Measurements from ENCODE around the gene WSCD1.

Gene WSCD1

DNA sequence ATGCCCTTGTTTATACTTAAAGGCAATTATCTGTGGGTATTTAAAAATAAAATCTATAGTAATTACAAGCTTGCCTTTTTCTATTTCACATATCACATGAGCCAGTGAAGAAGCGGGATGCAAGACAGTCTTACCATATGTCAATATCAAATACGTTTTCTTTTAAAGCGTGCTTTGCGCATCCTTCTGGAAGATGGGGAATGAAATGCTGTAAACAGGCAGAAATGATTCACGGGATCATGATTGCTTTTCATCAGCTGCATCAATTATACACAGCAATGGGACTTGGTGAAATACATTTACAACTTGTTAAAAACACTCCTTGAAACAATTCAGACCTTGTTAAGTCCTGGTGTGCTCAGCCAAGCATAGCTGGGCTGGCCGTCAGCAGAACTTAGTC is 72.5 kb downstream of the WSCD1 start:
- DNase-seq (ENCODE audit: low read depth, low spot score): no peak

DNA sequence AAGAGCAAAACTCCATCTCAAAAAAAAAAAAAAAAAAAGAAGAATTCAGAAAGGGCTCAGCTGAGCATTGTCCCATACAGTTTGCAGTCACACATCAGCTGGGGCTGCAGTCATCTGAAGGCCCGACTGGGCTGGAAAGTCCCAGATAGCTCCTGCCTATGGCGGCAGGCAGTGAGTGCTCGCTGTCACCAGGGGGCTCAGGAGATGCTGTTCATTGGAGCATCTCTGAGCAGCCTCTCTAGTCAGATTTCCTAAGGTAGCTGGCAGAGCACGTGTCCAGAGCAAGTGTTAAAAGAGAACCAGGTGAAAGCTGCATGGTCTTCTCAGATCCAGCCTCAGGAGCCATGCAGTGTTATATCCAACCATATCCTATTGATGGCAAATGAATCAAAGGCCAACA is 75.8 kb downstream of the WSCD1 start:
- no peak for DNase-seq (ENCODE audit: low read depth, low spot score)
- no peak overlapping the region for H3K27ac ChIP-seq

More for the DNA sequence above, 72.5 kb downstream of the WSCD1 start:
- H3K27ac ChIP-seq: no peak overlapping the region

GRCh38 chr17:6147042-6147441 is 76.9 kb downstream of the WSCD1 start:
- H3K27ac ChIP-seq: no peak overlapping the region
- no peak for DNase-seq (ENCODE audit: low read depth, low spot score)

DNA sequence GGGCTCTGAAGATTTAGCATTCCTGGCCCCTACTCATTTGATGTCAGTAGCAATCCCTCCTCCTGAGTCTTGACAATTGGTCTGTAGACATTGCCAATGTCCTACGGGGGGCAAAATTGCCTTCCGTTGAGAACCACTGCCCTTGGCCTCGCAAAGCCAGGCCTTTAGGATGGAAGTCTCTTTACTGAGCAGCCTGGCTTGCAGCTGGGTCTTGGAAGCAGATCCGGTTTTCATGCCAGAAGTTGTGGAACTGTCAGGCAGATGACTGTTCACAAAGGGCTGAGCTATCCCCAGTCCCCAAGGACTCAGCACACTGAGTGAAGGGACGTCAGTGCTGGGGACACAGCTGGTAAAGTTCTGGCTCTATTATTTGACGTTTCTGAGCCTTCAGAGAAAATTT is 83.2 kb downstream of the WSCD1 start:
- H3K27ac ChIP-seq: no peak overlapping the region
- DNase-seq (ENCODE audit: low read depth, low spot score): no peak

DNA sequence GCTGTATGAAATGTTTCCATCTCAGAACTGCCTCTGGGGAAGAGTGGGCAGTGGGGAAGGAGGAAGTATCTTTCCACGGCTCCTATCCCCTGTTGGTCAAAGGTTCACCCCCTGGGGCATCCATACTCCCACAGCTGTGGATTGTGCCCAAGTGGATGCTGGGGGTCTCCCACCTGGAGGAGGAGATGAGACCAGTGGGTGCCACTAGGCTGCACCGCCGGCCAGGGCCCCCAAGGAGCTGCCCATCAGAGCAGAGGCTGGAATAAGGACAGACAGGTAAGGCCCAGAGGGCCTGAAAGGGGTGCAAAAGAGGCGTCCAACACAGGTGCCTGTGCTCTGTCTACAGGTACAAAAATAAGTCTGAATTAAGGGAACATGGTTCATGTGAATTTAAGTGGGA is 87.5 kb downstream of the WSCD1 start:
- DNase-seq (ENCODE audit: low read depth, low spot score): no peak
- H3K27ac ChIP-seq: no peak overlapping the region

DNA sequence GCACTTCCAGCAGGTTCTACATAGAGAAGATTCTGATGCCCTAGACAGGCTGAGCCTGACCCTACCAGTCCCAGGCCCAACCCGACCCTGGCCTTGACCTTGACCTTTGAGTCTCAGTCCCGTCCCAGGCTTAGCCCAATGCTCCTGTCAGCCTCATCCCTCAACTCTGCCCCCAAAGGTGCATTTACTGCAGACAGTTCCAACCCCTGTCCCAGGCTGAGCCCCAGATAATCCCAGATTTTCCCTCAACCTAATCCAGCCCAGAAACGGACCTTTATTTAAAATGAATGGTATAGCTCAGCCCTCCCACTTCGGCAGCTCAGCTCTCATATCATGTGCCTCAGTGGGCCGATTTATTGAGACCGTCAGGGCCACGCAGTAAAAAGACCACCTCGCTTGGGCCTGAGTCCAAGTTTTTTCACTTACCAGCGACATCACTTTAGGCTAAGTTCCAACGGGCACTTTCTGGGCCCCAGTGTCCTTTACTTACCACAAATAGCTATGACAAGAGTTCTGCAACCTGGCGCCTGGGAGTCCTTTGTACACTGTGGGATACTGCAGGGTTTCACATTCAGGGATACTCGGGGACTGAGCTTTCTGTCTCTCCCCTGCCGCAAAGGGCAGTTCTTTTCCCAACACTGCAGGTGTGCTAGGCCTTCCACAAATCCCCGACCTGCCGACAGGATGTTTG is 89.5 kb downstream of the WSCD1 start:
- no peak overlapping the region for H3K27ac ChIP-seq
- no peak for DNase-seq (ENCODE audit: low read depth, low spot score)

- H3K27ac ChIP-seq: no peak overlapping the region
- no peak for DNase-seq (ENCODE audit: low read depth, low spot score)
Measured at GRCh38 chr17:6160232-6160555, 90.0 kb downstream of the WSCD1 start.

DNA sequence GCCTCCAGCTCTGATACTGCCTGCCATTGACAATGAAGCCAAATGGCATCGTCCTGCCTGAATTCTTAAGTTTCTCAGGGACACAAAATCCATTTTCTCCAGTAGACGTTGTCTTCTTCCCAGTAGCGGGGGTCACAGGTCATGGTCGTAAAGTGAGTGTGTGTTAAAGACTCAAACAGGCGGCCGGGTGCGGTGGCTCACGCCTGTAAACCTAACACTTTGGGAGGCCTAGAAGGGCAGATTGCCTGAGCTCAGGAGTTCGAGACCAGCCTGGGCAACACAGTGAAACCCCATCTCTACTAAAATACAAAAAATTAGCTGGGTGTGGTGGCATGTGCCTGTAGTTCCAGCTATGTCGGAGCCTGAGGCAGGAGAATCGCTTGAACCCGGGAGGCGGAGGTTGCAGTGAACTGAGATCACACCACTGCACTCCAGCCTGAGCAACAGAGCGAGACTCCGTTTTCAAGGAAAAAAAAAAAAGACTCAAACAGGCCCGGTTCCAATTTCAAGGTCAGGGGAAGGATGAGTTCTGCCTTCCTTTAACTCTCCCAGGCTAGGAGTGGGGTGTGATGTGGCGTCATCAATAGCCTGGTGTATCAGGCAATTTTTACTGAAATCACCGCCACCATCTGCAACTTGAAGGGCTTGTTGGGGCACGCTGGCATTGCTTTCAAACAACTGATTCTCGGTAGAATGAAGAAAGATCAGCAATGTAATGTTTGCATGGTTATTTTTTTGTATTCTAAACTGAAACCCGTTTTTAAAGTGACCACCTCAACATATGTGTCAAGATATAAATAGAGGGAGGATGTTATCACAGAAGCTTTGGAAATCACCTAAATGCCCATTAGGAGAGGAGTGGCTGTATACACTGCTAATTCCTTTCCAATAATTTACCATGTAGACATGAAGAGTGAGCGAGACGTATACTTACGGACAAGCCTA is 91.0 kb downstream of the WSCD1 start:
- H3K27ac ChIP-seq: no peak overlapping the region
- no peak for DNase-seq (ENCODE audit: low read depth, low spot score)

- DNase-seq (ENCODE audit: low read depth, low spot score): no peak
- H3K27ac ChIP-seq: no peak overlapping the region
Measured at GRCh38 chr17:6162216-6162615, 92.0 kb downstream of the WSCD1 start.

DNA sequence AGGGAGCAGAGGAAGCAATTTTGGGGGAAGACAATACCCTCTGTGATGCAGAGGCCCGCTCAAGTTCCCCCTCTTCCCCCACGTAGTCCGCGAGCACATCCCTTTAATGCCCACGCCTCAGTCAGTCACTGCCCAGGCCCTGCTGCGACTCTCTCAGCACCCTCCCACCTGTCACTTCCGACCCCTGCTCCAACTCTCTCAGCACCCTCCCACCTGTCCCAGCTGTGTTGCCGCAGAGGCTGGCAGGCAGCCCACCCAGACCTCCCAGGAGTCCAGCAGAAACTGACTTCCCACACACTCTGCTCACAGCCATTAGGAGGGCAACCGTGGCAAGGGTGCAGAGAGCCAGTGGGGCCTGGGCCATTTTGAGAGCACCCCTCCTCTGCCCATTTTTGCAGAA is 92.7 kb downstream of the WSCD1 start:
- H3K27ac ChIP-seq: no peak overlapping the region
- DNase-seq (ENCODE audit: low read depth, low spot score): no peak

GRCh38 chr17:6163612-6164333 is 93.6 kb downstream of the WSCD1 start:
- H3K27ac ChIP-seq: no peak overlapping the region
- no peak for DNase-seq (ENCODE audit: low read depth, low spot score)

GRCh38 chr17:6164996-6165395 is 94.8 kb downstream of the WSCD1 start:
- no peak overlapping the region for H3K27ac ChIP-seq
- no peak for DNase-seq (ENCODE audit: low read depth, low spot score)

DNA sequence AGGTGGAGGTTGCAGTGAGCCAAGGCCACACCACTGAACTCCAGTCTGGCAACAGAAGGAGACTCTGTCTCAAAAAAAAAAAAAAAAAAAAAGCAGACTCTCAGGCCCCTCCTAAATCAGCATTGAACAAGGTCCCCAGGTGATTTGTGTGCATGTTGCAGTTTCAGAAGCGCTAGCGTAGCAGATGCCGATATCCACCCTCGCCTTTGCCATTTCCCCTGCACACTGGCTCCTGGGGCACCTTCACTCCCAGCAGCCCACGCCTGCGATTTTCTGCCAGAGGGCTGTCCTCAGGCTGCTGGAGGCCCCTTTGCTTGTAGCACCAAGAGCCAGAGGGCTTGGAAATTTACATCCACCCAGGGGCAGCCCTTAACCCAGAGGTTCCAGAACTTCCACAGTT is 95.6 kb downstream of the WSCD1 start:
- H3K27ac ChIP-seq: no peak overlapping the region
- no peak for DNase-seq (ENCODE audit: low read depth, low spot score)

- no peak for DNase-seq (ENCODE audit: low read depth, low spot score)
- H3K27ac ChIP-seq: no peak overlapping the region
Measured at GRCh38 chr17:6166492-6167179, 96.5 kb downstream of the WSCD1 start.

DNA sequence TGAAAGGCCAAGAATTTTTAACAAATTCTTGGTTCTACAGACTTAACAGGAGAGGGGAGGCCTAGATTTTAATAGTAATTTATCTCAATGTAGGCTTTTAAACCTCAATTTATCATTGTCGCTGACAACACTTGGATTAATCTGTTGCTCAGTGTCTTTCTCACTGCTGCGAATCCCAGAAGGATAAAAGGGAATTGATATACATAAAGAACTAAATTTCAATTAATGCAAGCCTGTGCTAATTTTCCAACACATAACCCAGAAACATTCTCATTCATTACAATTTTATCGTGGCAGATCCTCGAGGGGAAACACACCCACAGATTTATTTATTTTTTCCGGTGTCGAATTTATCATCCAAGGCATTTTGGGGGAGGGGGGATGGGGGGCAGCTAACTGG is 98.1 kb downstream of the WSCD1 start:
- H3K27ac ChIP-seq: no peak overlapping the region
- no peak for DNase-seq (ENCODE audit: low read depth, low spot score)

GRCh38 chr17:6170349-6170748 is 100.2 kb downstream of the WSCD1 start:
- DNase-seq (ENCODE audit: low read depth, low spot score): no peak
- no peak overlapping the region for H3K27ac ChIP-seq

DNA sequence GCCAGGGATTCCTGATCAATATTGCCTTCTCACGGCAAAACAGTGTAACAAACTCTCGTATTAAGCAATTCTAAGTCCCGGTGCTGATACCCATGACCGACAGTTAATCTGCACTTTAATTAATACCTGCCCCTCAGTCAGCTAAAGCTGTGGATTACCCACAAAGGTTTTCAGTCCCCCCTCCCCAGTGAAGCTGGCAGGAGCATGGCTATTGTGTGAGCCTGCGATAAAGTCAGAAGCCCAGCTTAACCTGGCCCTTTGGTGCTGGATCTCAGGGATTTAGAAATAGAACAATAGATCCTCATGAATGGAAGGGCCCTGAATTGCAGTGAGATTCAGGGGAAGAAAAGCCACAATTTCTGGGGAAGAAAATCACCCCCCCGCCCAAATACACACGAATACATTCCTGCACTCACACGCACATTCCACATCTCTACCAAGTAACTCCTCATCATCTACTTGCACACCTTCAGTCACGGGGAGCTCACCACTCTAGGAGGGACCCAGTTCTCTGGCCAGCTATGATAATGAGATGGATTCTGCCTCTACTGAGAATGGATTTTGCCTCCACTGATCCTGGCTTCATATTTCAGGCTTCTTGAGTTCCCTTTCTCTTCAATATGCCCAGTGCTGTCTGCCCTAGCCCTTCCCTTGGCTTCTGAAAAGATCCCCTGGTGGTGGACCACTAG is 102.6 kb downstream of the WSCD1 start:
- H3K27ac ChIP-seq: no peak overlapping the region
- no peak for DNase-seq (ENCODE audit: low read depth, low spot score)

DNA sequence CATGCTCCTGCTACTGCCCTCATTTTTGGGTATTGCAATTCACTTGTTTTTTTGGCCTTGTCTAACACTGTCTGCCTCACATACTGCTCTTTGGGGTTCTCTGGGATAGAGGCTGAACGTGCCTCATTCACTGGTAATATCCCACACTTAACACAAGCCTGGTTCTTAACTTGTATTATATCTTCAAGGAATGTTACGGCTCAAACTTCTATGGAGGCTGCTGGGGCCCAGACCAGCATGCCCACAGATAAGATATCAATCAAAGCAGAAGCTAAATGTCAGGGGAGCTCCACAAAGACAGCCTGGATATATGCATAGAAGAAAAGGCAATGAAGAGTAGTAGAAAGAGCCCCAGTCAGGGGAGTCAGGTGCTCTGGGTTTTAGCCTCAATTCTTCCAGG is 103.5 kb downstream of the WSCD1 start:
- H3K27ac ChIP-seq: no peak overlapping the region
- DNase-seq (ENCODE audit: low read depth, low spot score): no peak
